Esophagus muscularis mucosa (tissue), 4 donors: ENCODE measurements around the gene NPAS3. TPM values are rescaled to one million over a fixed set of nuclear protein-coding genes. Genes with fewer than 3 reads are reported as not detected.
A peak's percentile ranks its signal among the peaks of the same experiment; 100 is the strongest.

Experiments
- DNase-seq: peaks from one replicate; pipeline ENCODE4 v3.0.0-alpha.2; 2017; ENCODE audit errors: extremely low spot score
- H3K27ac ChIP-seq, 4 donors: fragments of 200-600 bp; sonication (generic); replicated peaks in 1 of 4; 1 replicate in 3 of 4; 2 replicates in 1 of 4; pipeline ENCODE4 v1.5.1; 2016 to 2019; ENCODE audit warnings: mild to moderate bottlenecking in 1 of 4
- H3K27me3 ChIP-seq, 4 donors: fragments of 200-600 bp; sonication (generic); one replicate each; pipeline versions ENCODE4 v1.5.1 to v1.6.0; 2016 to 2019
- H3K36me3 ChIP-seq, 4 donors: fragments of 200-600 bp; sonication (generic); one replicate each; pipeline ENCODE4 v1.5.1; 2016 to 2019
- H3K4me1 ChIP-seq, 4 donors: fragments of 200-600 bp; sonication (generic); one replicate each; pipeline ENCODE4 v1.5.1; 2016 to 2019
- H3K4me3 ChIP-seq, 4 donors: fragments of 200-600 bp; sonication (generic); 1 replicate in 2 of 4; 2 replicates in 2 of 4; pipeline ENCODE4 v1.5.1; 2016 to 2019; ENCODE audit warnings: mild to moderate bottlenecking in 4 of 4, moderate library complexity in 1 of 4
- H3K9me3 ChIP-seq, 4 donors: fragments of 200-600 bp; sonication (generic); 1 replicate in 3 of 4; 2 replicates in 1 of 4; pipeline ENCODE4 v1.5.1; 2016 to 2019
- CTCF ChIP-seq, 3 experiments: fragments of 200-600 bp in 2 of 3; fragments of 450-650 bp in 1 of 3; sonication (generic) in 2 of 3; IDR thresholded peaks; one replicate each; pipeline ENCODE4 v1.5.1; 2017 to 2019; ENCODE audit warnings: antibody characterized with exemption in 3 of 3, mild to moderate bottlenecking in 2 of 3, moderate library complexity in 1 of 3
- EP300 ChIP-seq: sonication (generic); formaldehyde crosslinking; IDR thresholded peaks from one replicate; pipeline ENCODE4 v1.6.1; 2017; ENCODE audit warnings: antibody characterized with exemption
- POLR2A ChIP-seq: fragments of 450-650 bp; IDR thresholded peaks from one replicate; pipeline ENCODE4 v1.6.1; 2017; ENCODE audit warnings: antibody characterized with exemption, moderate library complexity, mild to moderate bottlenecking, low read depth
- POLR2AphosphoS5 ChIP-seq, 2 donors: sonication (generic); formaldehyde crosslinking; IDR thresholded peaks; one replicate each; pipeline ENCODE4 v1.6.1; 2017; ENCODE audit warnings: antibody characterized with exemption in 2 of 2
- WGBS: methylation state at CpG from one replicate; pipeline ENCODE4 v1.1.5; 2018; 5-methylcytosine and 5-hydroxymethylcytosine counted together
- intact Hi-C: fragments of 100-400 bp; cut with DNase I; formaldehyde crosslinking; loops from one replicate; pipeline ENCODE4 v1.15.1; 2023
- total RNA-seq, 4 donors: library from RNA; depleted of rRNA; stranded (reverse); fragments of >200 nt; gene quantifications; one replicate each; pipeline versions ENCODE4 v1.1.0 to v1.2.1, GENCODE V29; 2016

Gene NPAS3
- total RNA-seq, 4 donors from 2014 or later = 3.3 to 7.3 (median 5.8) TPM

- TF ChIP-seq EP300 (no peak), POLR2AphosphoS5 (IDR thresholded peaks at IDR 0.05) (no peak), POLR2A (no peak), CTCF (IDR thresholded peaks at IDR 0.05) (no peak)
- no peaks in the 10 kb centered on the region for H3K27me3 ChIP-seq
- H3K4me1 ChIP-seq = peaks cover 0 to 54% (median 37%) of the 10 kb centered on the region in 4 donors
- H3K27ac ChIP-seq = no peak overlapping the region
- no peak for DNase-seq
- H3K36me3 ChIP-seq = no peaks in the 10 kb centered on the region
- intact Hi-C loops = no loop called here
- no peaks in the 10 kb centered on the region for H3K9me3 ChIP-seq
- 78% methylated on average over 11 of the region's 11 CpGs for WGBS
- H3K4me3 ChIP-seq = no peak overlapping the region
Measured at GRCh38 chr14:33449703-33450395, 511.2 kb downstream of the NPAS3 start.

GRCh38 chr14:33450416-33450815 is 511.7 kb downstream of the NPAS3 start:
- Histone ChIP-seq H3K9me3 (no peaks in the 10 kb centered on the region), H3K27me3 (no peaks in the 10 kb centered on the region), H3K27ac (no peak overlapping the region), H3K36me3 (no peaks in the 10 kb centered on the region), H3K4me1 (peaks cover 0 to 60% (median 41%) of the 10 kb centered on the region in 4 donors), H3K4me3 (no peak overlapping the region)
- DNase-seq = no peak
- TF ChIP-seq CTCF (IDR thresholded peaks at IDR 0.05) (no peak), EP300 (no peak), POLR2AphosphoS5 (IDR thresholded peaks at IDR 0.05) (no peak)
- intact Hi-C loops = no loop called here
- WGBS = 82% methylated on average over 2 of the region's 2 CpGs

GRCh38 chr14:33451211-33451610 is 512.5 kb downstream of the NPAS3 start:
- no peak for DNase-seq
- Histone ChIP-seq H3K9me3 (no peaks in the 10 kb centered on the region), H3K4me1 (peaks cover 0 to 61% (median 43%) of the 10 kb centered on the region in 4 donors), H3K36me3 (no peaks in the 10 kb centered on the region), H3K27me3 (no peaks in the 10 kb centered on the region), H3K27ac (no peak overlapping the region), H3K4me3 (no peak overlapping the region)
- intact Hi-C loops = no loop called here
- no peak for TF ChIP-seq POLR2A
- WGBS = 53% methylated on average over 3 of the region's 3 CpGs

- WGBS = 98% methylated on average over 3 of the region's 3 CpGs
- no peak for DNase-seq
- intact Hi-C loops = no loop called here
- H3K36me3 ChIP-seq = no peaks in the 10 kb centered on the region
- H3K27ac ChIP-seq = no peak overlapping the region
- H3K4me3 ChIP-seq = no peak overlapping the region
- H3K9me3 ChIP-seq = no peaks in the 10 kb centered on the region
- no peaks in the 10 kb centered on the region for H3K27me3 ChIP-seq
- no peak for TF ChIP-seq EP300
- no peak for TF ChIP-seq POLR2A
- no peak for TF ChIP-seq CTCF (IDR thresholded peaks at IDR 0.05)
- TF ChIP-seq POLR2AphosphoS5 (IDR thresholded peaks at IDR 0.05) = no peak
- peaks cover 0 to 71% (median 47%) of the 10 kb centered on the region in 4 donors for H3K4me1 ChIP-seq
Measured at GRCh38 chr14:33452995-33453394, 514.3 kb downstream of the NPAS3 start.

- intact Hi-C loops = no loop called here
- no peak for DNase-seq
- Histone ChIP-seq H3K27ac (no peak overlapping the region), H3K9me3 (no peaks in the 10 kb centered on the region), H3K27me3 (no peaks in the 10 kb centered on the region), H3K36me3 (no peaks in the 10 kb centered on the region), H3K4me3 (peak overlapping the region in 1 of 4 donors; percentile 6), H3K4me1 (peaks cover 0 to 67% (median 45%) of the 10 kb centered on the region in 4 donors)
- TF ChIP-seq CTCF (IDR thresholded peaks at IDR 0.05) (no peak), EP300 (no peak), POLR2AphosphoS5 (IDR thresholded peaks at IDR 0.05) (no peak), POLR2A (no peak)
- 11% methylated on average over 1 of the region's 1 CpG for WGBS
Measured at GRCh38 chr14:33454022-33454595, 515.4 kb downstream of the NPAS3 start.
